Measurements from ENCODE around the gene SARDH.

Gene SARDH

DNA sequence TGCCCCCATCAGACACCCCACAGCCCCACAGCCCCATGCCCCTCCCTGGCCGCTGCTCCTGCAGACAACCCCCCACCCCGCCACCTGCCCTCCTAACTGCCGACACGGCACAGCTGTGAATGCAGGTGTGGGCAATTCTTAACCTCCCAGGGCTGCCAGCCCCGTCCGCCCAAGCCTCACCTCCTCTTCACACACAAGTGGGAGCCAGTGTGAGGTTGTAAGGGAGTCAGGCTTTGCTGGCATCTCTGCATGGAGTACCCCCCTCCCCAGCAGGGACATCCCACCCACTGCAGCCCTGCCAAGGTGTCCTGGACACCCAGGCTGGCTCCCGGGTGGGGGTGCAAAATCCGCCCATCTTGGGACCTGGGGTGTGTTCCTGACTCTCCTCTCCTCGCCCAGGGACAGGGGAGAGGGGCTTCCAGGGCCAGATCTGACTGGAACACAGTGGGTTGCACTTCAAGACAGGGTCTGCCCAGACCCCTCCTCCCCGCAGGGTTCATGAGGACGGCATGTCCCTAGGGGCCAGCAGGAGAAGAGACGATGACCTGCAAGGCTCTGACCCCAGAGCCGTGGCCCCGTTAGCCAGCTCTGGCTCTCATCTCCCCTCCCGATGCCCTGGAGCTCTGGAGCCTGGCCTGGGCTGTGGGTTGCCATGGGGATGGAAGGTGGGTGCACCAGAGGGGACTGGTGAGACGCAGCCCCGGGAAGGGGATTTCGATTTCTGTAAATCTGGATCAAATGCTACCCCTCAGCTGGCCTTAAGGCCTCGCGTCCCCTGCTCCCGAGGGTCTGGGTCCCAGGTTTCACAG is 34.4 kb downstream of the SARDH start:
- H2AFZ ChIP-seq (ENCODE audit: low read length) = no peak overlapping the region
- H3F3A ChIP-seq (ENCODE audit: insufficient read depth, low read length) = no peaks in the 10 kb centered on the region
- H3K4me1 ChIP-seq (ENCODE audit: insufficient read depth, low read length, severe bottlenecking) = no peaks in the 10 kb centered on the region
- H3K9me3 ChIP-seq (ENCODE audit: low read length) = no peaks in the 10 kb centered on the region
- no peak overlapping the region for H3K4me3 ChIP-seq (ENCODE audit: low read depth, low read length, poor library complexity, severe bottlenecking)
- no peaks in the 10 kb centered on the region for H4K20me1 ChIP-seq (ENCODE audit: insufficient read depth, low read length)
- TF ChIP-seq, protein P1, sequence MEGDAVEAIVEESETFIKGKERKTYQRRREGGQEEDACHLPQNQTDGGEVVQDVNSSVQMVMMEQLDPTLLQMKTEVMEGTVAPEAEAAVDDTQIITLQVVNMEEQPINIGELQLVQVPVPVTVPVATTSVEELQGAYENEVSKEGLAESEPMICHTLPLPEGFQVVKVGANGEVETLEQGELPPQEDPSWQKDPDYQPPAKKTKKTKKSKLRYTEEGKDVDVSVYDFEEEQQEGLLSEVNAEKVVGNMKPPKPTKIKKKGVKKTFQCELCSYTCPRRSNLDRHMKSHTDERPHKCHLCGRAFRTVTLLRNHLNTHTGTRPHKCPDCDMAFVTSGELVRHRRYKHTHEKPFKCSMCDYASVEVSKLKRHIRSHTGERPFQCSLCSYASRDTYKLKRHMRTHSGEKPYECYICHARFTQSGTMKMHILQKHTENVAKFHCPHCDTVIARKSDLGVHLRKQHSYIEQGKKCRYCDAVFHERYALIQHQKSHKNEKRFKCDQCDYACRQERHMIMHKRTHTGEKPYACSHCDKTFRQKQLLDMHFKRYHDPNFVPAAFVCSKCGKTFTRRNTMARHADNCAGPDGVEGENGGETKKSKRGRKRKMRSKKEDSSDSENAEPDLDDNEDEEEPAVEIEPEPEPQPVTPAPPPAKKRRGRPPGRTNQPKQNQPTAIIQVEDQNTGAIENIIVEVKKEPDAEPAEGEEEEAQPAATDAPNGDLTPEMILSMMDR (IDR thresholded peaks at IDR 0.05; ENCODE audit: low read length) = no peak
- TF ChIP-seq EZH2 (IDR thresholded peaks at IDR 0.05; ENCODE audit: borderline replicate concordance, low read length) = no peak
- H3K36me3 ChIP-seq (ENCODE audit: insufficient read depth, low read length) = no peaks in the 10 kb centered on the region
- H3K9ac ChIP-seq (ENCODE audit: low read length) = no peak overlapping the region
- H3K27ac ChIP-seq (ENCODE audit: low read depth, low read length, poor library complexity, severe bottlenecking) = no peak overlapping the region
- no peak overlapping the region for H3K4me2 ChIP-seq (ENCODE audit: low read length)
- H3K27me3 ChIP-seq (ENCODE audit: insufficient read depth, low read length) = peaks cover 9% of the 10 kb centered on the region; the same call in 1 of the 2 replicates
- no peaks in the 10 kb centered on the region for H3K79me2 ChIP-seq (ENCODE audit: insufficient read depth, low read length)
- H3K9me2 ChIP-seq (ENCODE audit: low read depth, low read length) = no peaks in the 10 kb centered on the region

DNA sequence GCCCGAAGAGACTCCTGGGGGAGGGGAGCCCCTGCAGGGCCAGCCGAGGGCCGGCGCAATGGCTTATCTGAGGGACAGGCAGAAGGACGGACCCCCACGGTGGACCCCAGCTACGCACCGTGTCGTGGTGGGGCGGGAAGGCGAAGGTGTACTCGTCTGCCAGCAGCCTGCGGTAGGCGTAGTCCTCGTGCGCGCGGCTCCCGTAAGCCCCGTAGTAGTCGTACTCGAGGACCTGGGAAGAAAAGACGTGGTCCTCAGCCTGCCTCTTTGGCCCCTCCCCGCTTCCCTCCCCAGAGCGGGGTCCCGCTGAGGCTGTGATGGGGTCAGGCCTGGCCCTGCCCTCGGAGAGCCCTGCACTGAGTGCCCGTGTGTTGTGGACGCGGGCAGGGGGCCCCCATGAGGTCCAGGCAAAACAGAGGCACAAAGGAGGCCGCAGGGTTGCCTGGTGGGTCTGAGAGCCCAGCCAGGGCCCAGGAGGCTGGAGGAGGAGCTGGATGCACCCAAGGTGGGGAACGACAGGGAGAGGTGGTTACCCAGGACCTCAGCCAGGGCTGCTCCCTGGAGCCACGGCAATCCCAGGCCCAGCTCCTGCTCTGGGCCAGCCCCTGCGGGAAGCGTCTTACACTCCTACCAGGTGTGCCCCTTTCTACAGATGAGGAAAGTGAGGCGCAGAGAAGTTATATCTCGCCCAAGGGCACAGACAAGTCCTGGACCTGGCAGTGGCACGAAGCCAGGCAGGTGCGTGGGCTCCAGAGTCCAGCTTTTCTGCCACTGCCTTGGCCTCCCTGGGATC is 35.2 kb downstream of the SARDH start:
- H2AFZ ChIP-seq (ENCODE audit: low read length) = no peak overlapping the region
- H3K27me3 ChIP-seq (ENCODE audit: insufficient read depth, low read length) = peaks cover 9% of the 10 kb centered on the region; the same call in 1 of the 2 replicates
- no peak overlapping the region for H3K4me2 ChIP-seq (ENCODE audit: low read length)
- no peaks in the 10 kb centered on the region for H3K79me2 ChIP-seq (ENCODE audit: insufficient read depth, low read length)
- H3K9me3 ChIP-seq (ENCODE audit: low read length) = no peaks in the 10 kb centered on the region
- H3K36me3 ChIP-seq (ENCODE audit: insufficient read depth, low read length) = no peaks in the 10 kb centered on the region
- H3K4me3 ChIP-seq (ENCODE audit: low read depth, low read length, poor library complexity, severe bottlenecking) = no peak overlapping the region
- H4K20me1 ChIP-seq (ENCODE audit: insufficient read depth, low read length) = no peaks in the 10 kb centered on the region
- no peaks in the 10 kb centered on the region for H3F3A ChIP-seq (ENCODE audit: insufficient read depth, low read length)
- no peak overlapping the region for H3K9ac ChIP-seq (ENCODE audit: low read length)
- no peak overlapping the region for H3K27ac ChIP-seq (ENCODE audit: low read depth, low read length, poor library complexity, severe bottlenecking)
- no peaks in the 10 kb centered on the region for H3K4me1 ChIP-seq (ENCODE audit: insufficient read depth, low read length, severe bottlenecking)
- TF ChIP-seq, protein P1 (IDR thresholded peaks at IDR 0.05; ENCODE audit: low read length) = no peak
- TF ChIP-seq EZH2 (IDR thresholded peaks at IDR 0.05; ENCODE audit: borderline replicate concordance, low read length) = no peak
- no peaks in the 10 kb centered on the region for H3K9me2 ChIP-seq (ENCODE audit: low read depth, low read length)

DNA sequence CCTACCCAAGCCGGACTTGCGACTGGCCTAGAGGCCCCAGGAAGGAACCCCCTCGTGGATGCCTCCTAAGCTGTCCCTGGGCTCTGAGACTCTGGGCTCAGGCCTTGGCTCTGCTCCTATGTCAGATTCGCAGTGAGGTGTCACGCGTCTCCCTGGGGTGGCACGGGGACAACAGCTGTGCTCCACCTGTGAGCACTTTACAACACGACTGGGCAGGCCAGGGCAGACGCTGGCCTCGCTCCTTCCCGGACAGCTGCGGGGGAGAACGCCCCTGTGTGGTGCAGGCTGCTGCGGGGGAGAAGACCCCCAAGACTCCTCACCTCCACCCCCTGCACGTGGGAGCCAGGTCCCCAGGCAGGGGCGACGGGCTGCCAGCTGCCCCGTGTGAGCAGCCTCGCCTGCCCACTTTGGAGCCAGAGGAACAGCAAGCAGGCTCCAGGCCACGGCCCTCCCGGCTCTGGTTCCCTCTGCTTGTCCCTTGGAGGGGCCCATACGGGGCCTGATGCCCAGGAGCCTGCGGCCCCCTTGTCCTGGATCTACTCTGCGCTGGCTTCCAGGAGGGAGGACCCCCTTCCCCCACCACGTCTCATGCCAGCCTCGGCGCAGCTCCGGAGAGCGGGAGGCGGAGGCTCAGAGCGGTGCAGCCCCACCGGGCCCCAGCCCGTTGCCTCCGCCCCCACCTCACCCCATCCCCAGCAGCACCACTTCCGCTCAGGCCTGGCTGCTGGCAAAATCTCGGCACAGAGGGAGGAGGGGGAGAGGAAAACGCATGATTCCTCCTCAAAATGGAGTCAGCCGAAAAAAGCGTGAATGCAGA is 36.0 kb downstream of the SARDH start:
- TF ChIP-seq EZH2 (IDR thresholded peaks at IDR 0.05; ENCODE audit: borderline replicate concordance, low read length) = no peak
- TF ChIP-seq, protein P1 (IDR thresholded peaks at IDR 0.05; ENCODE audit: low read length) = no peak
- H2AFZ ChIP-seq (ENCODE audit: low read length) = no peak overlapping the region
- H3K4me2 ChIP-seq (ENCODE audit: low read length) = no peak overlapping the region
- no peak overlapping the region for H3K4me3 ChIP-seq (ENCODE audit: low read depth, low read length, poor library complexity, severe bottlenecking)
- H3K36me3 ChIP-seq (ENCODE audit: insufficient read depth, low read length) = no peaks in the 10 kb centered on the region
- peaks cover 9% of the 10 kb centered on the region; the same call in 1 of the 2 replicates for H3K27me3 ChIP-seq (ENCODE audit: insufficient read depth, low read length)
- no peaks in the 10 kb centered on the region for H3K79me2 ChIP-seq (ENCODE audit: insufficient read depth, low read length)
- no peak overlapping the region for H3K27ac ChIP-seq (ENCODE audit: low read depth, low read length, poor library complexity, severe bottlenecking)
- no peaks in the 10 kb centered on the region for H3K4me1 ChIP-seq (ENCODE audit: insufficient read depth, low read length, severe bottlenecking)
- H4K20me1 ChIP-seq (ENCODE audit: insufficient read depth, low read length) = no peaks in the 10 kb centered on the region
- H3K9me3 ChIP-seq (ENCODE audit: low read length) = no peaks in the 10 kb centered on the region
- no peak overlapping the region for H3K9ac ChIP-seq (ENCODE audit: low read length)
- H3K9me2 ChIP-seq (ENCODE audit: low read depth, low read length) = no peaks in the 10 kb centered on the region
- no peaks in the 10 kb centered on the region for H3F3A ChIP-seq (ENCODE audit: insufficient read depth, low read length)
